SU-DHL-6 (cell line): ENCODE results near the gene ARL4D.

Experiments used
- EZH2phosphoT487 ChIP-seq: fragments of 200-600 bp; sonication (generic), shearing (Covaris generic); conservative IDR thresholded peaks from 2 replicates; pipeline ENCODE4 v1.6.1; 2018; ENCODE audit warnings: mild to moderate bottlenecking, antibody characterized with exemption, low read length, moderate library complexity, mixed read lengths
- TF ChIP-seq, protein P1 (sequence below): fragments of 200-600 bp; sonication (generic); IDR thresholded peaks from one replicate; pipeline ENCODE4 v1.5.1; 2017; ENCODE audit warnings: antibody characterized with exemption, mild to moderate bottlenecking, low read length, moderate library complexity; ENCODE audit not compliant: insufficient read depth, poor library complexity, severe bottlenecking

DNA sequence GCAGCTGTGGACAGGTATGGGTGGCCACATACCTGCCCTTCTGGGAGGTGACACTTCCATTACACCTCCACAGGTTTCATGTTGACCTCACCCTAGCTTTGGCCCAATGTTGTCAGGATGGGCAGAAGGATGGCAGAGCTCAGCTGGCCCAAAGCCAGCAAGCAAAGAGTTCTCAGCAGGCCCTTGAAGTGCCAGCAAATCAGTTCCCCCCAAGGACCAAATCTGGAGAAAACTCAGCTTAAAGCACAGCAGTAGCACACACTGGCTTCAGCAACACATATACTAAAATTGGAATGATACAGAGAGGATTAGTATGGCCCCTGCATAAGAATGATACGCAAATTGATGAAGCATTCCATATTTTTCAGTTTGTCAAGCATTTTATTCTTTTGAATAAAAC lies 13.4 kb downstream of the ARL4D start:
- TF ChIP-seq, protein P1, sequence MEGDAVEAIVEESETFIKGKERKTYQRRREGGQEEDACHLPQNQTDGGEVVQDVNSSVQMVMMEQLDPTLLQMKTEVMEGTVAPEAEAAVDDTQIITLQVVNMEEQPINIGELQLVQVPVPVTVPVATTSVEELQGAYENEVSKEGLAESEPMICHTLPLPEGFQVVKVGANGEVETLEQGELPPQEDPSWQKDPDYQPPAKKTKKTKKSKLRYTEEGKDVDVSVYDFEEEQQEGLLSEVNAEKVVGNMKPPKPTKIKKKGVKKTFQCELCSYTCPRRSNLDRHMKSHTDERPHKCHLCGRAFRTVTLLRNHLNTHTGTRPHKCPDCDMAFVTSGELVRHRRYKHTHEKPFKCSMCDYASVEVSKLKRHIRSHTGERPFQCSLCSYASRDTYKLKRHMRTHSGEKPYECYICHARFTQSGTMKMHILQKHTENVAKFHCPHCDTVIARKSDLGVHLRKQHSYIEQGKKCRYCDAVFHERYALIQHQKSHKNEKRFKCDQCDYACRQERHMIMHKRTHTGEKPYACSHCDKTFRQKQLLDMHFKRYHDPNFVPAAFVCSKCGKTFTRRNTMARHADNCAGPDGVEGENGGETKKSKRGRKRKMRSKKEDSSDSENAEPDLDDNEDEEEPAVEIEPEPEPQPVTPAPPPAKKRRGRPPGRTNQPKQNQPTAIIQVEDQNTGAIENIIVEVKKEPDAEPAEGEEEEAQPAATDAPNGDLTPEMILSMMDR = no peak
- TF ChIP-seq EZH2phosphoT487 = no peak
